ENCODE data around the gene ZBTB20. TPM values are rescaled to one million over a fixed set of nuclear protein-coding genes. Genes with fewer than 3 reads are reported as not detected.

The ZBTB20 gene
- total and polyA plus RNA-seq, 2 donors (not counting 1 experiment from before 2014, with no cell fraction given) = 4.0 to 22.5 TPM

GRCh38 chr3:114320246-114320645, 826.8 kb downstream of the ZBTB20 start:
- no peak overlapping the region for H3K27ac ChIP-seq (ENCODE audit: insufficient read depth, low read length)
- no peaks in the 10 kb centered on the region for H4K20me1 ChIP-seq (ENCODE audit: control insufficient read depth, extremely low read depth, insufficient read depth, low read length)
- H3K4me2 ChIP-seq (ENCODE audit: extremely low read depth, insufficient read depth, low read length) = no peak overlapping the region
- H3K79me2 ChIP-seq (ENCODE audit: control insufficient read depth, insufficient read depth, low read length) = no peaks in the 10 kb centered on the region
- TF ChIP-seq CTCF (conservative IDR thresholded peaks at IDR 0.05 in 1 of 2, IDR thresholded peaks at IDR 0.05 in 1 of 2; ENCODE audit: low read depth in 1 of 2, low read length in 2 of 2) (no peak), EZH2 (IDR thresholded peaks at IDR 0.05; ENCODE audit: low read length, missing control alignments) (no peak)
- DNase-seq (ENCODE audit: low read depth in 2 of 2) = peak in 1 of 2 donors; percentile 17
- H3K4me1 ChIP-seq (ENCODE audit: control insufficient read depth, extremely low read depth, insufficient read depth, low read length) = no peaks in the 10 kb centered on the region
- no peaks in the 10 kb centered on the region for H3K27me3 ChIP-seq (ENCODE audit: control insufficient read depth, insufficient read depth, low read length)
- H2AFZ ChIP-seq (ENCODE audit: low read length) = no peak overlapping the region
- no peaks in the 10 kb centered on the region for H3K36me3 ChIP-seq (ENCODE audit: control insufficient read depth, insufficient read depth, low read length)
- no peak overlapping the region for H3K4me3 ChIP-seq (replicated peaks in 1 of 4; ENCODE audit: control extremely low read depth in 1 of 4, insufficient read depth in 1 of 4, low read depth in 3 of 4, low read length in 4 of 4)
- no peaks in the 10 kb centered on the region for H3K9me3 ChIP-seq (ENCODE audit: control insufficient read depth, insufficient read depth, low read depth, low read length)
- no peak overlapping the region for H3K9ac ChIP-seq (ENCODE audit: insufficient read depth, low read length)

GRCh38 chr3:114319453-114319852, 827.6 kb downstream of the ZBTB20 start:
- H2AFZ ChIP-seq (ENCODE audit: low read length) = no peak overlapping the region
- H3K27me3 ChIP-seq (ENCODE audit: control insufficient read depth, insufficient read depth, low read length) = no peaks in the 10 kb centered on the region
- H3K4me2 ChIP-seq (ENCODE audit: extremely low read depth, insufficient read depth, low read length) = peak overlapping the region; percentile 8

GRCh38 chr3:114318295-114318694, 828.8 kb downstream of the ZBTB20 start:
- H2AFZ ChIP-seq (ENCODE audit: low read length) = no peak overlapping the region
- no peaks in the 10 kb centered on the region for H3K9me3 ChIP-seq (ENCODE audit: control insufficient read depth, insufficient read depth, low read depth, low read length)
- no peak for DNase-seq (ENCODE audit: low read depth in 2 of 2)
- H3K36me3 ChIP-seq (ENCODE audit: control insufficient read depth, insufficient read depth, low read length) = no peaks in the 10 kb centered on the region
- no peak overlapping the region for H3K9ac ChIP-seq (ENCODE audit: insufficient read depth, low read length)
- no peaks in the 10 kb centered on the region for H4K20me1 ChIP-seq (ENCODE audit: control insufficient read depth, extremely low read depth, insufficient read depth, low read length)
- H3K27me3 ChIP-seq (ENCODE audit: control insufficient read depth, insufficient read depth, low read length) = no peaks in the 10 kb centered on the region
- TF ChIP-seq CTCF (conservative IDR thresholded peaks at IDR 0.05 in 1 of 2, IDR thresholded peaks at IDR 0.05 in 1 of 2; ENCODE audit: low read depth in 1 of 2, low read length in 2 of 2) (no peak), EZH2 (IDR thresholded peaks at IDR 0.05; ENCODE audit: low read length, missing control alignments) (no peak)
- no peak overlapping the region for H3K4me2 ChIP-seq (ENCODE audit: extremely low read depth, insufficient read depth, low read length)
- H3K79me2 ChIP-seq (ENCODE audit: control insufficient read depth, insufficient read depth, low read length) = no peaks in the 10 kb centered on the region
- no peaks in the 10 kb centered on the region for H3K4me1 ChIP-seq (ENCODE audit: control insufficient read depth, extremely low read depth, insufficient read depth, low read length)
- no peak overlapping the region for H3K27ac ChIP-seq (ENCODE audit: insufficient read depth, low read length)
- H3K4me3 ChIP-seq (replicated peaks in 1 of 4; ENCODE audit: control extremely low read depth in 1 of 4, insufficient read depth in 1 of 4, low read depth in 3 of 4, low read length in 4 of 4) = no peak overlapping the region

More at GRCh38 chr3:114319453-114319852, 827.6 kb downstream of the ZBTB20 start:
- Histone ChIP-seq H4K20me1 (ENCODE audit: control insufficient read depth, extremely low read depth, insufficient read depth, low read length) (no peaks in the 10 kb centered on the region), H3K9ac (ENCODE audit: insufficient read depth, low read length) (no peak overlapping the region), H3K36me3 (ENCODE audit: control insufficient read depth, insufficient read depth, low read length) (no peaks in the 10 kb centered on the region), H3K27ac (ENCODE audit: insufficient read depth, low read length) (no peak overlapping the region), H3K4me3 (replicated peaks in 1 of 4; ENCODE audit: control extremely low read depth in 1 of 4, insufficient read depth in 1 of 4, low read depth in 3 of 4, low read length in 4 of 4) (no peak overlapping the region), H3K9me3 (ENCODE audit: control insufficient read depth, insufficient read depth, low read depth, low read length) (no peaks in the 10 kb centered on the region), H3K4me1 (ENCODE audit: control insufficient read depth, extremely low read depth, insufficient read depth, low read length) (no peaks in the 10 kb centered on the region), H3K79me2 (ENCODE audit: control insufficient read depth, insufficient read depth, low read length) (no peaks in the 10 kb centered on the region)
- DNase-seq (ENCODE audit: low read depth in 2 of 2) = peak; percentile 73 to 86
- TF ChIP-seq EZH2 (IDR thresholded peaks at IDR 0.05; ENCODE audit: low read length, missing control alignments) (no peak), CTCF (conservative IDR thresholded peaks at IDR 0.05 in 1 of 2, IDR thresholded peaks at IDR 0.05 in 1 of 2; ENCODE audit: low read depth in 1 of 2, low read length in 2 of 2) (no peak)
